Activated B cell treated with CpG ODN at 0.5 μM for 24 hours (primary cell): ENCODE results near the gene MRPL16. TPM values are rescaled to one million over a fixed set of nuclear protein-coding genes. Genes with fewer than 3 reads are reported as not detected.

ENCODE experiments used
- total RNA-seq: library from RNA; stranded (reverse); gene quantifications from 2 replicates; pipeline ENCODE4 v1.2.3, GENCODE V29; 2022

Gene MRPL16
- total RNA-seq, 1 donor from 2014 or later, result 57.7 TPM

Other genes starting within 250 kb of the MRPL16 start
- 34.7 and 38.0 TPM in 2 replicates for gene OSBP, start 195.0 kb downstream of the MRPL16 start, total RNA-seq
- gene PATL1, start 141.7 kb downstream of the MRPL16 start, total RNA-seq, result 42.0 and 45.1 TPM in 2 replicates
- gene OR10V1, start 96.9 kb downstream of the MRPL16 start, total RNA-seq, result not detected in 2 replicates
- gene STX3, start 55.4 kb downstream of the MRPL16 start, total RNA-seq, result 14.5 and 16.7 TPM in 2 replicates
- gene CBLIF, start 34.7 kb upstream of the MRPL16 start, total RNA-seq, result not detected in 2 replicates
- not detected in 2 replicates for gene TCN1, start 55.7 kb upstream of the MRPL16 start, total RNA-seq
- 0.29 TPM in 1 of 2 replicates, not detected in the other for gene OOSP3, start 68.0 kb upstream of the MRPL16 start, total RNA-seq
- gene OOSP1, start 127.7 kb upstream of the MRPL16 start, total RNA-seq, result not detected in 2 replicates
- gene OOSP4A, start 153.3 kb upstream of the MRPL16 start, total RNA-seq, result not detected in 2 replicates
- gene OOSP4B, start 206.4 kb upstream of the MRPL16 start, total RNA-seq, result not detected in 2 replicates
- gene OOSP2, start 229.6 kb upstream of the MRPL16 start, total RNA-seq, result not detected in 2 replicates
- gene MS4A3, start 245.9 kb upstream of the MRPL16 start, total RNA-seq, result not detected in 2 replicates